ENCODE measurements around the gene MVB12B. TPM values are rescaled to one million over a fixed set of nuclear protein-coding genes. Genes with fewer than 3 reads are reported as not detected.

MVB12B gene
- total and polyA plus RNA-seq, 2 of the 8 experiments (the other 6 are each of a cell fraction or from before 2014, with no cell fraction given), result 2.6 to 5.0 TPM

GRCh38 chr9:126301985-126302603 is 24.5 kb upstream of the MVB12B start:
- Histone ChIP-seq H2BK12ac (ENCODE audit: low read depth, low read length) (no peak overlapping the region), H2AK5ac (ENCODE audit: low read depth, low read length) (no peak overlapping the region), H2BK120ac (replicated peaks; ENCODE audit: low read depth, low read length) (no peak overlapping the region), H3K4me2 (ENCODE audit: insufficient read depth in 1 of 2, low read depth in 2 of 2, low read length in 2 of 2) (no peak overlapping the region), H4K20me1 (replicated peaks in 1 of 2; ENCODE audit: control insufficient read depth in 1 of 2, insufficient read depth in 2 of 2, low read length in 2 of 2) (no peaks in the 10 kb centered on the region), H3K27ac (ENCODE audit: low read depth, low read length) (no peak overlapping the region), H3K27me3 (replicated peaks in 1 of 4; ENCODE audit: control insufficient read depth in 3 of 4, extremely low read depth in 1 of 4, insufficient read depth in 3 of 4, low read length in 3 of 4) (no peaks in the 10 kb centered on the region), H2BK5ac (ENCODE audit: low read depth, low read length) (no peak overlapping the region), H3K4me3 (ENCODE audit: extremely low read depth in 1 of 4, insufficient read depth in 2 of 4, low read depth in 3 of 4, low read length in 4 of 4) (no peak overlapping the region), H4K91ac (replicated peaks; ENCODE audit: insufficient read length, low read length) (no peak overlapping the region), H3K9me3 (ENCODE audit: insufficient read depth in 2 of 2, low read depth in 1 of 2, low read length in 1 of 2) (no peaks in the 10 kb centered on the region), H3K56ac (replicated peaks; ENCODE audit: insufficient read length, low read depth, low read length) (no peak overlapping the region), H4K8ac (ENCODE audit: extremely low read depth, insufficient read depth, low read length) (no peak overlapping the region), H4K5ac (ENCODE audit: insufficient read length, low read depth, low read length) (no peak overlapping the region), H3K79me1 (ENCODE audit: low read depth, low read length) (no peaks in the 10 kb centered on the region), H3K14ac (ENCODE audit: insufficient read length) (no peak overlapping the region), H3K9ac (replicated peaks in 1 of 4; ENCODE audit: extremely low read depth in 1 of 4, low read depth in 3 of 4, low read length in 3 of 4) (no peak overlapping the region), H2BK20ac (ENCODE audit: low read length) (no peak overlapping the region), H2AFZ (ENCODE audit: low read length) (no peak overlapping the region), H3K23me2 (ENCODE audit: low read depth, low read length) (0 out of 2 replicates have a peak, but pooled peaks cover 2% of the 10 kb centered on the region), H3K4me1 (replicated peaks in 1 of 4; ENCODE audit: control insufficient read depth in 3 of 4, insufficient read depth in 4 of 4, low read length in 3 of 4) (no peaks in the 10 kb centered on the region; a peak in 1 of 7 replicates), H3K18ac (ENCODE audit: extremely low read depth, low read length) (no peak overlapping the region), H2BK15ac (ENCODE audit: low read length) (no peak overlapping the region), H3K79me2 (ENCODE audit: control insufficient read depth in 1 of 2, insufficient read depth in 2 of 2, low read length in 2 of 2) (no peaks in the 10 kb centered on the region), H3K4ac (replicated peaks; ENCODE audit: insufficient read length, low read depth, low read length) (no peak overlapping the region), H3K36me3 (ENCODE audit: control insufficient read depth in 2 of 4, insufficient read depth in 4 of 4, low read length in 3 of 4) (no peaks in the 10 kb centered on the region), H3K23ac (ENCODE audit: insufficient read length) (no peak overlapping the region)
- DNase-seq (ENCODE audit: low read depth in 1 of 2, low spot score in 2 of 2), result peak; percentile 31 to 57
- ChIA-PET POLR2A (ENCODE audit: partially characterized antibody) (no interaction called here), CTCF (ENCODE audit: partially characterized antibody) (interaction anchor here (0.7 to 11.5 kb wide), 22 partner anchors 9 to 261 kb away, joined by 3 to 108 read pairs (median 4); partner anchors contain the start of gene MVB12B)
- FAIRE-seq, result peak; percentile 80
- 54% methylated on average over 4 of the region's 4 CpGs; no CpG with 5 or more reads in 1 of the 2 experiments for WGBS, 2 experiments (ENCODE audit: extremely low coverage in 1 of 2, insufficient coverage in 1 of 2, insufficient read length in 1 of 2, insufficient replicate concordance in 2 of 2, low coverage in 1 of 2, low lambda C conversion rate in 2 of 2, missing lambda C conversion rate in 1 of 2)
- TF ChIP-seq GABPA (IDR thresholded peaks at IDR 0.05; ENCODE audit: borderline replicate concordance, insufficient read depth, low read length) (no peak), CHD2 (IDR thresholded peaks at IDR 0.05; ENCODE audit: low read length) (no peak), RAD21 (IDR thresholded peaks at IDR 0.05 in 1 of 2, conservative IDR thresholded peaks at IDR 0.05 in 1 of 2; ENCODE audit: low read depth in 2 of 2, low read length in 2 of 2) (peak; percentile 74 to 83), HDAC2 (IDR thresholded peaks at IDR 0.05; ENCODE audit: borderline replicate concordance in 1 of 2, low read depth in 2 of 2, low read length in 2 of 2) (no peak), HDAC6 (IDR thresholded peaks at IDR 0.05; ENCODE audit: low read depth, low read length) (no peak), NRF1 (IDR thresholded peaks at IDR 0.05; ENCODE audit: low read depth, low read length) (no peak), CTCF (IDR thresholded peaks at IDR 0.05; ENCODE audit: control extremely low read depth in 1 of 3, insufficient read depth in 1 of 3, low read depth in 1 of 3, low read length in 3 of 3) (peak; percentile 62 to 88 (median 84)), CEBPB (IDR thresholded peaks at IDR 0.05; ENCODE audit: low read depth, low read length) (no peak), SAP30 (IDR thresholded peaks at IDR 0.05; ENCODE audit: insufficient read depth, insufficient replicate concordance, low read length) (no peak)
